GM12872 (cell line): ENCODE measurements around the gene GPR176.

ENCODE experiments used
- TF ChIP-seq, protein P1 (sequence below): IDR thresholded peaks from 3 replicates; pipeline ENCODE4 v1.5.1; 2011; ENCODE audit warnings: low read depth, mild to moderate bottlenecking, low read length, moderate library complexity; ENCODE audit not compliant: insufficient read depth

The GPR176 gene

DNA sequence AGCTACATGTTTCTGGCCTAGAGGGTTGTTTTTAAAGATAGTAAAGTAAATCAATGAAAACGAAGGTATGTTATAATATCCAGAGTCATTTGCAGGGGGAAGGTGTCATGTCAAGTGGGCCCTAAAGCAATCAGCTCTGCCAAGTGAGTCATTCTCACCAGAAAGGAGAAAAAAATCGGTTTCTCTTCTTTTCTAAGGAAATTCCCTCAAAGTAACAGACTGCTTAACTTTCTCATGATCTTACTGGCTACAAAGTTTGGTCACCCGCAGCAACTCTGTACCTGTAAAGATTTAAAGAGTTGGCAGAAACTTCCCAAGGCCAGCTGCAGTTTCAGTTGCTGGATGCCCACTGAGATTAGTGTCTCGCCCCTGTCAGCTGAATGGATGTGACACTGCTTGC, 132.0 kb downstream of the GPR176 start:
- TF ChIP-seq, protein P1, sequence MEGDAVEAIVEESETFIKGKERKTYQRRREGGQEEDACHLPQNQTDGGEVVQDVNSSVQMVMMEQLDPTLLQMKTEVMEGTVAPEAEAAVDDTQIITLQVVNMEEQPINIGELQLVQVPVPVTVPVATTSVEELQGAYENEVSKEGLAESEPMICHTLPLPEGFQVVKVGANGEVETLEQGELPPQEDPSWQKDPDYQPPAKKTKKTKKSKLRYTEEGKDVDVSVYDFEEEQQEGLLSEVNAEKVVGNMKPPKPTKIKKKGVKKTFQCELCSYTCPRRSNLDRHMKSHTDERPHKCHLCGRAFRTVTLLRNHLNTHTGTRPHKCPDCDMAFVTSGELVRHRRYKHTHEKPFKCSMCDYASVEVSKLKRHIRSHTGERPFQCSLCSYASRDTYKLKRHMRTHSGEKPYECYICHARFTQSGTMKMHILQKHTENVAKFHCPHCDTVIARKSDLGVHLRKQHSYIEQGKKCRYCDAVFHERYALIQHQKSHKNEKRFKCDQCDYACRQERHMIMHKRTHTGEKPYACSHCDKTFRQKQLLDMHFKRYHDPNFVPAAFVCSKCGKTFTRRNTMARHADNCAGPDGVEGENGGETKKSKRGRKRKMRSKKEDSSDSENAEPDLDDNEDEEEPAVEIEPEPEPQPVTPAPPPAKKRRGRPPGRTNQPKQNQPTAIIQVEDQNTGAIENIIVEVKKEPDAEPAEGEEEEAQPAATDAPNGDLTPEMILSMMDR = no peak

DNA sequence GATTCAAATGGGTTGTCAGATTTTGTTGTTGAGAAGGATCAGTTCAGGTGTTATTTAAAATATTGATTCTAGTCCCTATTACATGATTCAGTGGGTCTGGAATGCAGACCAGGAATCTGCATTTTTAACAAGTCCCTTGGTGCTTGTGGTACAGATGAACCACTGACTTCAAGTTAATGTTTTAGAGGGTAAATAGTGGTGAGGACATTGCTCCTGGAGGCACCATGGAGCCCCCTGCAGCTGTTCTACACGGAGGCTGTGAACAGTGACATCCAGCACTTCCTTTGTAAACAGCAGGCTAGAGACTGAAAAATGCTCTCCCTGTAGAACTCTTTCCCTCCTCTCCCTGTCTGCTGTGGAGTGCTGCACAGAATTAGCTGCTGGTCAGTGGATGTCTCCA, 132.6 kb downstream of the GPR176 start:
- TF ChIP-seq, protein P1 = no peak

DNA sequence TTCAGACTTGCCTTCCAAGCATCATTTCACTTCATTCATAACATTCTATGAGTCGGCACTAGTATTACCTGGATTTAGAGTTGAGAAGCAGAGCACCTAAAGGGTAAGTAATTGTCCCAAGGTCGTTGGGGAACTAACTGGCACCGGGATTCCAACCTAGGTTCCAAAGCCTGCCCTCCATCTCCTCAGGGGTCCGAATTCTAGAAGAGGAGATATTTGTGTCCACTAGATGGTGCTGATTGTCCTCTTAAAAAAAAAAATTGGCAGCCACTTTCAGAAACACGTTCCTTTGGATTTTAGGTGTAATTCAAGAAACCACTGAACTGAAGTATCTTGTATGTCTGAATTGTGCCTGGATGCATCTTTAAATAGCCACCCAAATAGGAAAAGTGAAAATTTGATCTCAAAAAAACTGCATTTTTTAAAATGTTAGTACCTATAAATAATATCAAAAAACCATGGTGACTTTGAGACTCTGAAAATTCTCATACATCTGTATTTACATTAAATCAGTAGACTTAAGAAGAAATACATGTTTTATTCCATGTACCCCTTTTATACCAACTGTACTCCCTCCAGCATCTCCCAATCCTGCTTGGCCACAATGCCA, 133.5 kb downstream of the GPR176 start:
- TF ChIP-seq, protein P1 = peak; percentile 53; the same call in 2 of the 3 replicates

DNA sequence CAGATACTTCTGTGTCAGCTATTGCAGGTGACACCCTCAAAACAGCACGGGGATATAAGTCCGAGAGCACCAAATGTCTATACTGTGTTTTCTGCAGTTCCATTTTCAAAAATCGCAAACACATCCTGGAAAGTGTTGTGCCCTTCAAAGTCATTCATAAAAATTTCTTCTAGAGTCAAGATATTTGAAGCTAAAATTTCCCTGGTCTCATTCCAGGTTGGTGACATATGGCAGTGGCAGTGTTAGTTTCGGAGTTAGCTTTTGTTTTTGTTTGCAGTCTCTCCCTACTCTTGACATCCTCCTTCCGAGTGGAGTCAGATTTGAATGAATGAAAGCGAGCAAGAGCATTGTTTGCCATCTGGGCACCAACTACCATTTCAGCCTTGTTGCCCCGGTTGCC, 134.2 kb downstream of the GPR176 start:
- TF ChIP-seq, protein P1 = no peak

DNA sequence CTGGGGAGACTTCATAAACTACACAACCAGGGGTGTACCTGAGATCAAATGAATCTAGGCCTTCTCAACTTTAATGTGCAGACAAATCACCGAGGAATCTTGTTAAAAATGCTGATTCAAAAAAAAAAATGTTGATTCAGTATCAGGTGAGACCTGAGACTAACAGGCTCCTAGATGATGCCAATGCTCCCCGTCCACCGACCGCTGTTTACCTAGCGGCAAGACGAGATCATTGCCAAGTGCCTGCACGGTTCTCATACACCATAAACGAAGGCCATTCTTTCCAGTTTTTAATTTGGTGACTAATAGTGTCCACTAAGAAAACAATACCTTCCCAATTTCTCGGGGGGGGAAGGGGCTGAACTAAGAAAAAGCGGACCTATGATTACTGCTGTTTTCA, 134.9 kb downstream of the GPR176 start:
- TF ChIP-seq, protein P1 = no peak

DNA sequence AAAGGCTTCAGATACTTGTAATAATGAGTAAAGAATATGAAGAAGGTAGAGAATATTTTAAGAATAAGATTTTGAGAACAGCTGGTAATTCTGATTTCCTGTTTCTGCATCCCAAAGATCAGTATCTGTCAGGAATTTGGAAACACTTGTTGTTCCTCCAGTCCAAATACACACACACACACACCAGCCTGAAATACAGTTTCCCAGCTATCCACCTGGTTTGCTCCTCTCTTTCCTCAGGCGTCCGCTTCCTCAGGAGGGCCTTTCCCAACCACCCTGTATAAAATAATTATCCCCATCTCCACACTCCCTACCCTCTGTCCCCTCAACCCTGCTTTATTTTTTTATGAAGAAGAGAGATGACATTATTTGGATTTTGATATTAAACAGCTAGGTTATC, 135.4 kb downstream of the GPR176 start:
- TF ChIP-seq, protein P1 = no peak

DNA sequence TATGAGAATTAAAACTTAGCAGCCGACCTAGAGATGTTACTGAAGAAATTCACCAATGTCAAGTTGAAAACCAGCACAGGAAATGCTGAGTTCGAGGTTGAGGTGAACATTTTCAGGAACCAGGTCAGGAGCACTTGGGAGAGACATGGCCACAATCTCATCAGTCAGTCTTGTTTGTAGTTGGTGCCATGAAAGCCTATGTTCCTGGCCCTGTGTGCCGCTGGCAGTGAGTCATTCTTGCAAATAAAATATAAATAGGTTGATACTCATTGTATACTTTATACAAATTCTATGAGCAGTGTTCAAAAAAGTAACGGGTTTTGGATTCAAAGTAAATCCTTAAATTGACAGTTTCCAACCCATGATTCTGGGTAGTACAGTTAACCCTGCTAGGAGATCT, 135.9 kb downstream of the GPR176 start:
- TF ChIP-seq, protein P1 = no peak

DNA sequence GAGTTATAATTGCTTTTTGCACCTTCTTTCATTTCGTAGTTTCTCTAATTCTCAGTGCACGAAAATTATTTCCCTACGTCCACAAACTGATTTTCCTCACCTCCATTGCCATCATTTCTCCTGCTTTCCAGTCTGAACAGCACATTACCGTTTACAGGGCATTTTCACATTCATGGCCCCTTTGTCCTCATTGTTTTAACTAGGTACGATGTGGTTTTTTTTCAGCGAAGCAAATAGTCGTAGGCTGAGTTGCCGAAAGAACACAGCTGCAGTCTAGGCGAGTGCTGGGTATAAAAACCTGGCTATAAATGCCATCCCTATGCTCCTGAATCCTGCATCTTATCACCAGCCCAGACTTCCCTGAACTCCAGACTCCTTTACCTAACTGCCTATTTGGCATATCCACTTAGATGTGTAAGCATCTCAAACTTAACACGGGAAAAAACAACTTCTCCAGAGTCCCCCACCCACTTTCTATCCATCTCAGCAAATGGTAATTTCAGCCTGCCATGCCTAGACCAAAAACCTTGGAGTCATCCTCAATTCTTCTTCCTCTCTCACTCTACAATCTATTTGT, 136.7 kb downstream of the GPR176 start:
- TF ChIP-seq, protein P1 = no peak
